OCI-LY3 (cell line): ENCODE measurements around the gene MYO1E.

Source experiments
- H2AFZ ChIP-seq: fragments of 200-600, 300-600 bp; shearing (Covaris generic); 2 replicates; pipeline ENCODE4 v1.6.0; 2014; ENCODE audit warnings: antibody characterized with exemption, low read depth, low read length
- H3K27ac ChIP-seq: fragments of 200-600, 300-600 bp; sonication (generic); 2 replicates; pipeline ENCODE4 v1.5.1; 2014; ENCODE audit warnings: mild to moderate bottlenecking, low read length, moderate library complexity, mixed read lengths
- H3K27me3 ChIP-seq: fragments of 200-600, 300-600 bp; sonication (generic); 2 replicates; pipeline ENCODE4 v1.6.1; 2014; ENCODE audit warnings: low read depth, low read length, mixed read lengths
- H3K36me3 ChIP-seq: fragments of 200-600, 300-600 bp; sonication (generic); replicated peaks from 2 replicates; pipeline ENCODE3; 2014; ENCODE audit warnings: low read depth, low read length, mixed read lengths
- H3K4me1 ChIP-seq: fragments of 300-600, 200-600 bp; sonication (generic); 2 replicates; pipeline ENCODE4 v1.6.1; 2014; ENCODE audit warnings: low read length, mixed read lengths
- H3K4me2 ChIP-seq: fragments of 200-600, 300-600 bp; sonication (generic); 2 replicates; pipeline ENCODE4 v1.6.1; 2014; ENCODE audit warnings: low read length, mixed read lengths
- H3K4me3 ChIP-seq: fragments of 300-600, 200-600 bp; sonication (generic); 2 replicates; pipeline ENCODE4 v1.5.1; 2014; ENCODE audit warnings: antibody characterized with exemption, mild to moderate bottlenecking, low read length, moderate library complexity
- H3K79me2 ChIP-seq: fragments of 300-600, 200-600 bp; shearing (Covaris generic); 2 replicates; pipeline ENCODE4 v1.6.1; 2014; ENCODE audit warnings: mild to moderate bottlenecking, low read length, mixed read lengths
- H3K9ac ChIP-seq: fragments of 300-600, 200-600 bp; shearing (Covaris generic); 2 replicates; pipeline ENCODE4 v1.6.0; 2014; ENCODE audit warnings: mild to moderate bottlenecking, low read length, moderate library complexity
- H3K9me3 ChIP-seq: fragments of 200-600, 300-600 bp; shearing (Covaris generic); 2 replicates; pipeline ENCODE4 v1.6.1; 2014; ENCODE audit warnings: low read length, mixed read lengths; ENCODE audit not compliant: insufficient read depth
- H4K20me1 ChIP-seq: fragments of 200-600, 300-600 bp; sonication (generic); 2 replicates; pipeline ENCODE4 v1.6.1; 2016; ENCODE audit warnings: low read length, mixed read lengths; ENCODE audit not compliant: insufficient read depth
- CTCF ChIP-seq: fragments of 200-600, 300-600 bp; sonication (generic); IDR thresholded peaks from 2 replicates; pipeline ENCODE4 v1.5.1; 2014; ENCODE audit warnings: antibody characterized with exemption, low read length, low read depth
- EZH2phosphoT487 ChIP-seq: fragments of 200-600 bp; shearing (Covaris generic); IDR thresholded peaks from 2 replicates; pipeline ENCODE4 v1.6.1; 2018; ENCODE audit warnings: antibody characterized with exemption, mixed run types, low read depth

MYO1E gene

GRCh38 chr15:59237119-59237855, 135.4 kb downstream of the MYO1E start:
- H3K9ac ChIP-seq: peak overlapping the region; percentile 55
- peak overlapping the region; percentile 86 for H3K27ac ChIP-seq
- peak overlapping the region; percentile 66 for H3K4me3 ChIP-seq
- H2AFZ ChIP-seq: peak overlapping the region; percentile 9
- H3K4me1 ChIP-seq: peaks cover 44% of the 10 kb centered on the region
- peaks cover 7% of the 10 kb centered on the region for H3K36me3 ChIP-seq
- H3K9me3 ChIP-seq: no peaks in the 10 kb centered on the region
- 0 out of 2 replicates have a peak, but pooled peaks cover 4% of the 10 kb centered on the region for H3K79me2 ChIP-seq
- no peak for TF ChIP-seq CTCF
- TF ChIP-seq EZH2phosphoT487: no peak
- no peaks in the 10 kb centered on the region for H3K27me3 ChIP-seq
- H4K20me1 ChIP-seq: no peaks in the 10 kb centered on the region
- peak overlapping the region; percentile 80 for H3K4me2 ChIP-seq

GRCh38 chr15:59236394-59236793, 136.3 kb downstream of the MYO1E start:
- TF ChIP-seq CTCF (no peak), EZH2phosphoT487 (no peak)
- Histone ChIP-seq H3K9ac (peak overlapping the region; percentile 36), H3K79me2 (0 out of 2 replicates have a peak, but pooled peaks cover 4% of the 10 kb centered on the region)

GRCh38 chr15:59232476-59232875, 140.2 kb downstream of the MYO1E start:
- no peak overlapping the region for H3K27ac ChIP-seq
- H3K27me3 ChIP-seq: no peaks in the 10 kb centered on the region
- H3K9me3 ChIP-seq: no peaks in the 10 kb centered on the region
- TF ChIP-seq EZH2phosphoT487 (no peak), CTCF (no peak)
- 0 out of 2 replicates have a peak, but pooled peaks cover 4% of the 10 kb centered on the region for H3K79me2 ChIP-seq
- no peak overlapping the region for H3K4me3 ChIP-seq
- peaks cover 7% of the 10 kb centered on the region for H3K36me3 ChIP-seq
- no peak overlapping the region for H3K9ac ChIP-seq
- no peaks in the 10 kb centered on the region for H4K20me1 ChIP-seq
- H3K4me2 ChIP-seq: no peak overlapping the region
- H3K4me1 ChIP-seq: peaks cover 16% of the 10 kb centered on the region
- H2AFZ ChIP-seq: no peak overlapping the region

More at GRCh38 chr15:59236394-59236793, 136.3 kb downstream of the MYO1E start:
- H4K20me1 ChIP-seq: no peaks in the 10 kb centered on the region
- peaks cover 7% of the 10 kb centered on the region for H3K36me3 ChIP-seq
- no peaks in the 10 kb centered on the region for H3K9me3 ChIP-seq
- peak overlapping the region; percentile 3; the same call in 1 of the 2 replicates for H2AFZ ChIP-seq
- H3K4me2 ChIP-seq: peak overlapping the region; percentile 80
- H3K27ac ChIP-seq: peak overlapping the region; percentile 86
- peaks cover 39% of the 10 kb centered on the region for H3K4me1 ChIP-seq
- H3K27me3 ChIP-seq: no peaks in the 10 kb centered on the region
- peak overlapping the region; percentile 66; the same call in 1 of the 2 replicates for H3K4me3 ChIP-seq

- Histone ChIP-seq H3K27me3 (no peaks in the 10 kb centered on the region), H2AFZ (no peak overlapping the region), H3K36me3 (peaks cover under 1% of the 10 kb centered on the region), H4K20me1 (no peaks in the 10 kb centered on the region), H3K79me2 (no peaks in the 10 kb centered on the region), H3K27ac (no peak overlapping the region), H3K4me3 (no peak overlapping the region), H3K4me2 (no peak overlapping the region), H3K9ac (no peak overlapping the region), H3K4me1 (peaks cover 5% of the 10 kb centered on the region; the same call in 1 of the 2 replicates), H3K9me3 (no peaks in the 10 kb centered on the region)
- TF ChIP-seq CTCF (no peak), EZH2phosphoT487 (no peak)
Observed at GRCh38 chr15:59230531-59231055, 142.1 kb downstream of the MYO1E start.
